Activated CD4-positive, alpha-beta T cell treated with anti-CD3 and anti-CD28 coated beads, Interleukin-2, amount 50 U/mL, for 24 hours (primary cell): ENCODE data around the gene LUZP4.
"Not testable (repeated sequence)": the region's sequence is repeated elsewhere in the genome, so short reads cannot be mapped to it uniquely, and the experiment has no call there.

Experiments used
- DNase-seq, 2 donors: peaks; one replicate each; pipeline ENCODE4 v3.0.0-alpha.2; 2020; ENCODE audit warnings: low read depth in 1 of 2, low spot score in 1 of 2

Gene LUZP4

GRCh38 chrX:115333446-115333845 is 43.9 kb downstream of the LUZP4 start:
- DNase-seq, result no peak

- no peak for DNase-seq
These were observed 48.1 kb downstream of the LUZP4 start for GRCh38 chrX:115337491-115338144.

- DNase-seq, result no peak
These were observed 50.0 kb downstream of the LUZP4 start for GRCh38 chrX:115339441-115340025.

GRCh38 chrX:115341421-115341820 is 51.9 kb downstream of the LUZP4 start:
- DNase-seq, result no peak

GRCh38 chrX:115344885-115345614 is 55.5 kb downstream of the LUZP4 start:
- no peak for DNase-seq

- DNase-seq, result no peak
These were observed 56.1 kb downstream of the LUZP4 start for GRCh38 chrX:115345615-115346014.

GRCh38 chrX:115346738-115347137 is 57.2 kb downstream of the LUZP4 start:
- not testable (repeated sequence) for DNase-seq

DNA sequence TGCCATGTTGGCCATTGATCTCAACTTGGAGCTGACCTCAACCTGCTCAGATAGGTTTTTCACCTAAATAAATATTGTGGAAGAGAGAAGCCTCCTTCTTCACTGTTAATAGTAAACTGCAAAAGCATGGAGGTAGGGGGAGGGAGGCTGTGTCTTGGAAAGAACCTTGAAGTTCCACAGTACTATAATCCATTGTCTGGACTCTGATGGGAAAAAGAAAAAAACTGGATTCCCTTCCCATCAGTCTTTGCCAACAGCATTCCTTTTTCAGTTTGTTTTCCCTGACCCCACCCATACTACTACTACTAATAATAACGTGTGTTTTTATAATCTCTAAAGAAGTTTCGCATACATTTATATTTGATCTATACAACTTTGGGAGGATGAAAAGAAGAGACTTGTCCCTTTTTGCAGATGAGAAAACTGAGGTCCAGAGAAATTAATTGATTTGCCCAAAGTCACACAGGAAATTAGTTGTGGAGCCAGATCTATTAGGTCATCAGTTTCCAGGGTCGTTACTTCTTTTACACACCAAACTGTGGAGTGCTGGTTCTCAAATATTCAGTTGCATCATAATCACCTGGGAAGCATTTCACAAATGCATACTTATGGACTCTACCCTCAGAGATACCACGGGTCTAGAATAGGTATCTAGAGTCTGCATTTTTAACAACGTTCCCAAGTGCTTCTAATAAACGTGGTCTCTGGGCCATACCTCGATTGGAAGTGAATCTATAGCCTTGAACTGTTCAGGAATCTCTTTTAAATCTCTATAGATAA is 59.1 kb downstream of the LUZP4 start:
- no peak for DNase-seq

- DNase-seq, result no peak
These were observed 61.3 kb downstream of the LUZP4 start for GRCh38 chrX:115350711-115351381.

- DNase-seq, result no peak
These were observed 66.9 kb downstream of the LUZP4 start for GRCh38 chrX:115356369-115356768.
